HepG2 (cell line): Measurements from ENCODE around the gene HTR6. TPM values are rescaled to one million over a fixed set of nuclear protein-coding genes. Genes with fewer than 3 reads are reported as not detected.

Source experiments
- GABPA ChIP-seq, 2 experiments: IDR thresholded peaks; 2 replicates each; pipeline ENCODE4 v1.6.1; 2011 to 2016; ENCODE audit warnings: low read depth in 2 of 2, low read length in 1 of 2, missing biosample characterization in 1 of 2, missing genetic modification characterization in 1 of 2
- KAT7 ChIP-seq: IDR thresholded peaks from 2 replicates; pipeline ENCODE4 v1.6.1; 2018; ENCODE audit warnings: borderline replicate concordance, missing compliant biosample characterization
- KAT8 ChIP-seq: IDR thresholded peaks from 2 replicates; pipeline ENCODE4 v1.6.1; 2016; ENCODE audit warnings: missing genetic modification reagents, missing compliant biosample characterization
- MAFF ChIP-seq: IDR thresholded peaks from 2 replicates; pipeline ENCODE4 v1.6.1; 2011; ENCODE audit warnings: low read depth, low read length, improper control_type of control experiment
- MIER3 ChIP-seq: IDR thresholded peaks from 2 replicates; pipeline ENCODE4 v1.6.1; 2016; ENCODE audit warnings: missing compliant biosample characterization, borderline replicate concordance
- PHF21A ChIP-seq: sonication (generic); formaldehyde crosslinking; IDR thresholded peaks from 2 replicates; pipeline ENCODE4 v1.5.0; 2020; ENCODE audit warnings: mild to moderate bottlenecking, missing genetic modification reagents
- RORA ChIP-seq: sonication (generic); formaldehyde crosslinking; IDR thresholded peaks from 2 replicates; pipeline ENCODE4 v1.5.0; 2020; ENCODE audit warnings: mild to moderate bottlenecking, missing genetic modification reagents, moderate library complexity
- THRA ChIP-seq: sonication (generic); formaldehyde crosslinking; IDR thresholded peaks from 2 replicates; pipeline ENCODE4 v1.4.0; 2020; ENCODE audit warnings: missing genetic modification reagents, borderline replicate concordance
- ZBTB26 ChIP-seq: IDR thresholded peaks from 2 replicates; pipeline ENCODE4 v1.6.1; 2016; ENCODE audit warnings: missing compliant biosample characterization, missing genetic modification reagents, borderline replicate concordance
- ZNF136 ChIP-seq: sonication (generic); formaldehyde crosslinking; IDR thresholded peaks from 2 replicates; pipeline ENCODE4 v1.8.1; 2022; ENCODE audit warnings: low read depth, mild to moderate bottlenecking, moderate library complexity, missing genetic modification reagents
- ZNF557 ChIP-seq: sonication (generic); formaldehyde crosslinking; IDR thresholded peaks from 2 replicates; pipeline ENCODE4 v1.4.0; 2020; ENCODE audit warnings: missing genetic modification reagents
- ZNF713 ChIP-seq: sonication (generic); formaldehyde crosslinking; IDR thresholded peaks from 2 replicates; pipeline ENCODE4 v1.4.0; 2020; ENCODE audit warnings: mild to moderate bottlenecking, missing genetic modification reagents
- polyA plus RNA-seq, 8 experiments: library from polyadenylated mRNA; depleted of rRNA in 3 of 8; stranded (reverse) in 7 of 8; unstranded in 1 of 8; fragments of >200 nt; fragmentation: Illumina TruSeq in 4 of 8; extraction: Trizol in 4 of 8; gene quantifications; 2 replicates each; pipeline versions ENCODE4 v1.2.1 to v1.2.3, GENCODE V29; 2011 to 2016; ENCODE audit warnings: low read depth in 4 of 8, missing spikeins in 1 of 8, mixed read lengths in 1 of 8; ENCODE audit not compliant: insufficient read depth in 1 of 8
- total RNA-seq, 5 experiments: library from RNA; depleted of rRNA; stranded (reverse); fragments of >200 nt; fragmentation: Illumina TruSeq; extraction: Trizol; gene quantifications; 2 replicates each; pipeline ENCODE4 v1.2.3, GENCODE V29; 2016; ENCODE audit warnings: low read depth in 1 of 5
- TF ChIP-seq, protein P1 (sequence below): sonication (generic); formaldehyde crosslinking; IDR thresholded peaks from one replicate; pipeline ENCODE4 v1.5.1; 2020; ENCODE audit warnings: mild to moderate bottlenecking, missing genetic modification reagents; ENCODE audit errors: not compliant biosample characterization
- TF ChIP-seq, protein P2 (sequence below): sonication (generic); formaldehyde crosslinking; IDR thresholded peaks from 2 replicates; pipeline ENCODE4 v1.4.0; 2020; ENCODE audit warnings: mild to moderate bottlenecking, missing genetic modification reagents
- TF ChIP-seq, protein P3 (sequence below): sonication (generic); formaldehyde crosslinking; IDR thresholded peaks from 2 replicates; pipeline ENCODE4 v1.4.0; 2020; ENCODE audit warnings: missing genetic modification reagents, borderline replicate concordance

The HTR6 gene
- total and polyA plus RNA-seq, 2 of the 13 experiments (the other 11 are each of a cell fraction or from before 2014, with no cell fraction given) = 0.04 TPM; not detected in 1

DNA sequence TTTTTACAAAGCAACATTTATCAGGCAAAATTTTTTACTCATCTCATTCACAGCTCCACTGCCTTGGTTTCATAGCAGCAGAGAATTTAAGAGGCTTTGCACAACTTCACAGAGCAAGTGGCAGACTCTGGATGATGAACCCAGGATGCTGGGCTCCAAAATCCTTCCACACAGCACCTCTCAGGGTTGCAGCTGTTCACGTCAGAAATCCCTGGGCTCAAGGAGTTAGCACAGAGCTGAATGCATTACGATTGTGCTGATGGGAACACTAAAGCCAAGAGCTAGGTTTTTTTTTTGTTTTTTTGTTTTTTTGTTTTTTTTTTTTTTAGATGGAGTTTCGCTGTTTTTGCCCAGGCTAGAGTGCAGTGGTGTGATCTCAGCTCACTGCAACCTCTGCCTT lies 2.4 kb upstream of the HTR6 start (continued):
- TF ChIP-seq, protein P1, sequence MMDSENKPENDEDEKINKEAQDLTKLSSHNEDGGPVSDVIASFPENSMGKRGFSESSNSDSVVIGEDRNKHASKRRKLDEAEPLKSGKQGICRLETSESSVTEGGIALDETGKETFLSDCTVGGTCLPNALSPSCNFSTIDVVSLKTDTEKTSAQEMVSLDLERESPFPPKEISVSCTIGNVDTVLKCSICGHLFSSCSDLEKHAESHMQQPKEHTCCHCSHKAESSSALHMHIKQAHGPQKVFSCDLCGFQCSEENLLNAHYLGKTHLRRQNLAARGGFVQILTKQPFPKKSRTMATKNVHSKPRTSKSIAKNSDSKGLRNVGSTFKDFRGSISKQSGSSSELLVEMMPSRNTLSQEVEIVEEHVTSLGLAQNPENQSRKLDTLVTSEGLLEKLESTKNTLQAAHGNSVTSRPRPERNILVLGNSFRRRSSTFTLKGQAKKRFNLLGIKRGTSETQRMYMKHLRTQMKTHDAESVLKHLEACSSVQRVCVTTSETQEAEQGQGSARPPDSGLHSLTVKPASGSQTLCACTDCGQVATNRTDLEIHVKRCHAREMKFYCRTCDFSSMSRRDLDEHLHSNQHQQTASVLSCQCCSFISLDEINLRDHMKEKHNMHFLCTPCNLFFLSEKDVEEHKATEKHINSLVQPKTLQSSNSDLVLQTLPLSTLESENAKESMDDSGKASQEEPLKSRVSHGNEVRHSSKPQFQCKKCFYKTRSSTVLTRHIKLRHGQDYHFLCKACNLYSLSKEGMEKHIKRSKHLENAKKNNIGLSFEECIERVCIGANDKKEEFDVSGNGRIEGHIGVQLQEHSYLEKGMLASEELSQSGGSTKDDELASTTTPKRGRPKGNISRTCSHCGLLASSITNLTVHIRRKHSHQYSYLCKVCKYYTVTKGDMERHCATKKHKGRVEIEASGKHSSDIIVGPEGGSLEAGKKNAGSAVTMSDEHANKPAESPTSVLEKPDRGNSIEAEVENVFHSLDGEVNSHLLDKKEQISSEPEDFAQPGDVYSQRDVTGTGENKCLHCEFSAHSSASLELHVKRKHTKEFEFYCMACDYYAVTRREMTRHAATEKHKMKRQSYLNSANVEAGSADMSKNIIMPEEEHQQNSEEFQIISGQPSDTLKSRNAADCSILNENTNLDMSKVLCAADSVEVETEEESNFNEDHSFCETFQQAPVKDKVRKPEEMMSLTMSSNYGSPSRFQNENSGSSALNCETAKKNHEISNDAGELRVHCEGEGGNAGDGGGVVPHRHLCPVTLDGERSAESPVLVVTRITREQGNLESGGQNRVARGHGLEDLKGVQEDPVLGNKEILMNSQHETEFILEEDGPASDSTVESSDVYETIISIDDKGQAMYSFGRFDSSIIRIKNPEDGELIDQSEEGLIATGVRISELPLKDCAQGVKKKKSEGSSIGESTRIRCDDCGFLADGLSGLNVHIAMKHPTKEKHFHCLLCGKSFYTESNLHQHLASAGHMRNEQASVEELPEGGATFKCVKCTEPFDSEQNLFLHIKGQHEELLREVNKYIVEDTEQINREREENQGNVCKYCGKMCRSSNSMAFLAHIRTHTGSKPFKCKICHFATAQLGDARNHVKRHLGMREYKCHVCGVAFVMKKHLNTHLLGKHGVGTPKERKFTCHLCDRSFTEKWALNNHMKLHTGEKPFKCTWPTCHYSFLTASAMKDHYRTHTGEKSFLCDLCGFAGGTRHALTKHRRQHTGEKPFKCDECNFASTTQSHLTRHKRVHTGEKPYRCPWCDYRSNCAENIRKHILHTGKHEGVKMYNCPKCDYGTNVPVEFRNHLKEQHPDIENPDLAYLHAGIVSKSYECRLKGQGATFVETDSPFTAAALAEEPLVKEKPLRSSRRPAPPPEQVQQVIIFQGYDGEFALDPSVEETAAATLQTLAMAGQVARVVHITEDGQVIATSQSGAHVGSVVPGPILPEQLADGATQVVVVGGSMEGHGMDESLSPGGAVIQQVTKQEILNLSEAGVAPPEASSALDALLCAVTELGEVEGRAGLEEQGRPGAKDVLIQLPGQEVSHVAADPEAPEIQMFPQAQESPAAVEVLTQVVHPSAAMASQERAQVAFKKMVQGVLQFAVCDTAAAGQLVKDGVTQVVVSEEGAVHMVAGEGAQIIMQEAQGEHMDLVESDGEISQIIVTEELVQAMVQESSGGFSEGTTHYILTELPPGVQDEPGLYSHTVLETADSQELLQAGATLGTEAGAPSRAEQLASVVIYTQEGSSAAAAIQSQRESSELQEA (CRISPR knock-in tag) = no peak
- TF ChIP-seq PHF21A (CRISPR knock-in tag) (no peak), RORA (no peak), ZNF557 (CRISPR knock-in tag) (no peak), THRA (CRISPR knock-in tag) (no peak), MIER3 (CRISPR knock-in tag) (no peak), ZNF713 (no peak), ZBTB26 (CRISPR knock-in tag) (no peak), KAT7 (CRISPR knock-in tag) (no peak), ZNF136 (no peak), MAFF (no peak), KAT8 (CRISPR knock-in tag) (no peak), GABPA (IDR thresholded peaks at IDR 0.05; ENCODE audit: low read depth, low read length) (no peak), GABPA (CRISPR knock-in tag; IDR thresholded peaks at IDR 0.05; ENCODE audit: low read depth) (no peak)
- TF ChIP-seq, protein P2, sequence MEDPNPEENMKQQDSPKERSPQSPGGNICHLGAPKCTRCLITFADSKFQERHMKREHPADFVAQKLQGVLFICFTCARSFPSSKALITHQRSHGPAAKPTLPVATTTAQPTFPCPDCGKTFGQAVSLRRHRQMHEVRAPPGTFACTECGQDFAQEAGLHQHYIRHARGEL (CRISPR knock-in tag) = no peak
- TF ChIP-seq, protein P3, sequence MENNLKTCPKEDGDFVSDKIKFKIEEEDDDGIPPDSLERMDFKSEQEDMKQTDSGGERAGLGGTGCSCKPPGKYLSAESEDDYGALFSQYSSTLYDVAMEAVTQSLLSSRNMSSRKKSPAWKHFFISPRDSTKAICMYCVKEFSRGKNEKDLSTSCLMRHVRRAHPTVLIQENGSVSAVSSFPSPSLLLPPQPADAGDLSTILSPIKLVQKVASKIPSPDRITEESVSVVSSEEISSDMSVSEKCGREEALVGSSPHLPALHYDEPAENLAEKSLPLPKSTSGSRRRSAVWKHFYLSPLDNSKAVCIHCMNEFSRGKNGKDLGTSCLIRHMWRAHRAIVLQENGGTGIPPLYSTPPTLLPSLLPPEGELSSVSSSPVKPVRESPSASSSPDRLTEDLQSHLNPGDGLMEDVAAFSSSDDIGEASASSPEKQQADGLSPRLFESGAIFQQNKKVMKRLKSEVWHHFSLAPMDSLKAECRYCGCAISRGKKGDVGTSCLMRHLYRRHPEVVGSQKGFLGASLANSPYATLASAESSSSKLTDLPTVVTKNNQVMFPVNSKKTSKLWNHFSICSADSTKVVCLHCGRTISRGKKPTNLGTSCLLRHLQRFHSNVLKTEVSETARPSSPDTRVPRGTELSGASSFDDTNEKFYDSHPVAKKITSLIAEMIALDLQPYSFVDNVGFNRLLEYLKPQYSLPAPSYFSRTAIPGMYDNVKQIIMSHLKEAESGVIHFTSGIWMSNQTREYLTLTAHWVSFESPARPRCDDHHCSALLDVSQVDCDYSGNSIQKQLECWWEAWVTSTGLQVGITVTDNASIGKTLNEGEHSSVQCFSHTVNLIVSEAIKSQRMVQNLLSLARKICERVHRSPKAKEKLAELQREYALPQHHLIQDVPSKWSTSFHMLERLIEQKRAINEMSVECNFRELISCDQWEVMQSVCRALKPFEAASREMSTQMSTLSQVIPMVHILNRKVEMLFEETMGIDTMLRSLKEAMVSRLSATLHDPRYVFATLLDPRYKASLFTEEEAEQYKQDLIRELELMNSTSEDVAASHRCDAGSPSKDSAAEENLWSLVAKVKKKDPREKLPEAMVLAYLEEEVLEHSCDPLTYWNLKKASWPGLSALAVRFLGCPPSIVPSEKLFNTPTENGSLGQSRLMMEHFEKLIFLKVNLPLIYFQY (CRISPR knock-in tag) = no peak
- TF ChIP-seq, all 625 proteins: peak for 0
